Measurements from ENCODE around the gene LYST.

- TF ChIP-seq POLR2A (IDR thresholded peaks at IDR 0.05; ENCODE audit: low read depth, low read length) = no peak
- no peak for TF ChIP-seq POLR2AphosphoS5 (IDR thresholded peaks at IDR 0.05; ENCODE audit: low read depth, low read length)
These were observed 41.5 kb downstream of the LYST start for GRCh38 chr1:235825229-235825628.
